ENCODE results near the gene CEACAM8.
"Not testable (repeated sequence)": the region's sequence is repeated elsewhere in the genome, so short reads cannot be mapped to it uniquely, and the experiment has no call there.

CEACAM8 gene

DNA sequence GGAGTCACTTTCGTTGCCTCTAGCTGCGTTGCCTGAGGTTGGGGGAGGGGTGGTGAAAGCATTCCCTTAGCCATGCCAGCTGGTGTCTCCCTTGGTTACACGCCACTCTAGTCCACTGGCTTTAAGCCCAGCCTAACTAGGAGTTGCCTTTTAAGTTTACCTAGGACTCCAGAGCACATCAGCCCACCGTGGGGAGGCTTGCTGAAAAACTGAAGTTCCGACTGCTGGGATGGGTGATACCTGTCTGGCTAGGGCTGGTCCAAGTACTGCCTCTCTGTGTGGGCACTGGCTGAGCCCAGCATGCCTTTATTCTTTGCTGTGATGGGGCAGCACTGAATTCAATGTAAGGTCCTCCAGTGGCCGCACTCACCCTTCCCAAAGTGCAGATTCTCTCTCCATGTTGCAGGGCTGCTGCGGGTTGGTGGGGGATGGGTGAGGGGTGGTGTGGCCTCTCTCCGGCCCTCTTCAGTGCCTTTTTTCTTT is 54.6 kb downstream of the CEACAM8 start:
- no peak for DNase-seq

DNA sequence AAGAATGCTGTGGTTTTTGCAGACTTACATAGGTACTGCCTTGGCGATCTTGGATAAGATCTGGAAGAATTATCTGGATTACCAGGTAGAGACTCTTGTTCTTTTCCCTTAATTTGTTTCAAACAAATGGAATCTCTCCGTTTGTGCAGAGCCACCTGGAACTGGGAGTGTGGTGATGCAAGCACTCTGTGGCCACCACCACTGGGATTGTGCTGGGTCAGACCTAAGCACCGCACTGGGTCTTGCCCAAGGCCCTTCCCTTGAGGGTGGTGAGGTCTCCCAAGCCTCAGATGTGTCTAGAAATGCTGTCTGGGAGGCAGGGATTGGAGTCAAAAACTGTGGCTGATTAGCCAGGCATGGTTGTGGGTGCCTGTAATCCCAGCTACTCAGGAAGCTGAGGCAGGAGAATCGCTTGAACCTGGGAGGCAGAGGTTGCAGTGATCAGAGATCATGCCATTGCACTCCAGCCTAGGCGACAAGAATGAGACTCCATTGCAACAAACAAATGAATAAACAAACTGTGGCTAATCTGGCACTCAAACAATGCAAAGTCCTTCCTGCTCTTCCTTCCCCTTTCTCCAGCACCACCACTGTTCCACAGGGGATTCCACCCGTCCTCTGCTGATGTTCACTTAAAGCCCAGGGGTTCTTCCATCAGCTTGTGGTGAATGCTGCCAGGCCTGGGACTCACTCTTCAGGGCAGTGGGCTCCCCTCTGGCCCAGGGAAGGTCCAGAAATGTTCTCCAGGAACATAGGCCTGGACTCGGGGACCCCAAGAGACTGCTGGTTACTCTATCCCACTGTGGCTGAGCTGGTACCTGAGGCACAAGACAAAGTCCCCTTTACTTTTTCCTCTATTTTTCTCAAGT is 55.6 kb downstream of the CEACAM8 start:
- DNase-seq = no peak

DNA sequence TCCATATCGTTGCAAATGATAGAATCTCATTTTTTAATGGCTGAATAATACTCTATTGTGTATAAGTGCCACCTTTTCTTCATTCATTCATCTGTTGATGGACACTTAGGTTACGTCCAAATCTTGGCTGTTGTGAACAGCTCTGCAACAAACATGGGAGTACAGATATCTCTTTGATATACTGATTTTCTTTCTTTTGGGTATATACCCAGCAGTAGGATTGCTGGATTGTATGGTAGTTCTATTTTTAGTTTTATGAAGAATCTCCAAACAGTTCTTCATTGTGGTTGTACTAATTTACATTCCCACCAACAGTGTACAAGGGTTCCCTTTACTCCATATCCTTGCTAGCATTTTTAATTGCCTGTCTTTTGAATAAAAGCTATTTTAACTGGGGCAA is 59.4 kb downstream of the CEACAM8 start:
- not testable (repeated sequence) for DNase-seq

DNA sequence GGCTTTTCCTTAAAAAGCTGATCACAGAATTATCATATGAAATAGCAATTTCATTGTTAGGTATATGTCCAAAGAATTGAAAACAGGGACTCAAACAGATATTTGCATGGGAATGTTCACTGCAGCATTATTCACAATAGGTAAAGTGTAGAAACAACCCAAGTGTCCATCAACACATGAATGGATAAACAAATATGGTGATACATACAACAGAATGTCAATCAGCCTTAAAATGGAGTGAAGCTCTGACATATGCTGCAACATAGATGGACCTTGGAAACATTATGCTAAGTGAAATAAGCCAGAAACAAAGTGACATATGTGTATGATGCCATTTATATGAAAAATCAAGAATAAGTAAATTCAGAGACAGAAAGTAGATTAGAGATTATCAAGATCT is 60.3 kb downstream of the CEACAM8 start:
- no peak for DNase-seq

DNA sequence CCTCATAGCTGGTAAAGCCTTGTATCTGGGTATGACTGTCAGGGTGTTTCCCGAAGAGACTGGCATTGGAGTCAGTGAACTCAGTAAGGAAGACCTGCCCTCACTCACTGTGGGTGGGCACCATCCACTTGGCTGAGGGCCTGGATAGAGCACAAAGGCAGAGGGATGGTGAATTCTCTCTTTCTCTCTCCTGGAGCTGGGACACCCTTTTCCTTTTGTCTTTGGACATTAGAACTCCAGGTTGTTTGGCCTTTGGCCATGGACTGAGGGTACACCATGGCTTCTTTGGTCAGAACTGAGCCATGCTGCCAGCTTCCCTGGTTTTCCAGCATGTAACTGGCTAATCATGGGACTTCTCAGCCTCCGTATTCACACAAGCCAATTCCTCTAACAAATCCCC is 61.8 kb downstream of the CEACAM8 start:
- DNase-seq = no peak

DNA sequence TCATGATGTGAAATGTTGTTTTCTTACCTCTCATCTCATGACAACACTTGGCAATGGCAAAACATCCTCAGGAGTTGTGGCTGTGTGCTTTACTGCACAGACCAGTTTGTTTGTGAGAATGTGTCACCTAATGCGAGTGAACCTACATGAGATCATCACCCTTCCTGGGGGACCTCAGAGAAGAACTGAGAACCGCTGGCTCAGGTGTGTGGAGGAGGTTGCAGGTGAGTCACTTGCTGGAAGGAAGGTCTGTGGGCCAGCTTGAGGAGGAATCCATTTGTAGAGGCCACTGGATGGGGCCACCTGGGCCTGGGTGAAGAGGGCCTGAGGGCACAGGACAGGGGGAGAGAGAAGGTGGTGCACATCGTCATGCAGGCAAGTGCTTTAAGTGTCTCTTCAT is 63.4 kb downstream of the CEACAM8 start:
- DNase-seq = no peak

Data from stimulated activated CD4-positive, alpha-beta T cell treated with anti-CD3 and anti-CD28 coated beads, Interleukin-15, amount 100 ng/mL, for 24 hours (primary cell).